Smooth muscle cell (in vitro differentiated cells): Measurements from ENCODE around the gene BRINP2. TPM values are rescaled to one million over a fixed set of nuclear protein-coding genes. Genes with fewer than 3 reads are reported as not detected.

ENCODE experiments used
- DNase-seq: peaks from one replicate; lab custom pipeline; 2025; ENCODE audit not compliant: unreplicated experiment; lab: John Stamatoyannopoulos, UW
- H2AFZ ChIP-seq: fragments of 200-600 bp; sonication (generic); 2 replicates; pipeline ENCODE4 v1.6.0; 2016; ENCODE audit warnings: antibody characterized with exemption, low read depth, mild to moderate bottlenecking
- H3F3A ChIP-seq: fragments of 200-600 bp; sonication (generic); 2 replicates; pipeline ENCODE4 v1.6.0; 2017; ENCODE audit warnings: antibody characterized with exemption, low read depth
- H3K27ac ChIP-seq: fragments of 200-600 bp; sonication (generic); 2 replicates; pipeline ENCODE4 v1.5.1; 2016; ENCODE audit warnings: low read depth, mild to moderate bottlenecking
- H3K27me3 ChIP-seq: fragments of 200-600 bp; sonication (generic); 2 replicates; pipeline ENCODE4 v1.6.1; 2016; ENCODE audit warnings: low read depth, mild to moderate bottlenecking
- H3K36me3 ChIP-seq: fragments of 200-600 bp; sonication (generic); 2 replicates; pipeline ENCODE4 v1.5.1; 2016; ENCODE audit warnings: low read depth
- H3K4me1 ChIP-seq: fragments of 200-600 bp; sonication (generic); 2 replicates; pipeline ENCODE4 v1.5.1; 2016; ENCODE audit warnings: low read depth
- H3K4me2 ChIP-seq: fragments of 200-600 bp; sonication (generic); 2 replicates; pipeline ENCODE4 v1.6.0; 2016; ENCODE audit warnings: mild to moderate bottlenecking
- H3K4me3 ChIP-seq: fragments of 200-600 bp; sonication (generic); 2 replicates; pipeline ENCODE4 v1.5.1; 2016; ENCODE audit warnings: mild to moderate bottlenecking
- H3K79me2 ChIP-seq: fragments of 200-600 bp; sonication (generic); 2 replicates; pipeline ENCODE4 v1.6.0; 2016; ENCODE audit warnings: low read depth, mild to moderate bottlenecking
- H3K9ac ChIP-seq: fragments of 200-600 bp; sonication (generic); 2 replicates; pipeline ENCODE4 v1.6.0; 2016; ENCODE audit warnings: low read depth
- H3K9me3 ChIP-seq: fragments of 200-600 bp; sonication (generic); replicated peaks from 2 replicates; pipeline ENCODE4 v1.5.1; 2016; ENCODE audit warnings: low read depth
- H4K20me1 ChIP-seq: fragments of 200-600 bp; sonication (generic); 2 replicates; pipeline ENCODE4 v1.6.0; 2016; ENCODE audit warnings: low read depth
- CTCF ChIP-seq: fragments of 200-600 bp; sonication (generic); IDR thresholded peaks from 2 replicates; pipeline ENCODE4 v1.5.1; 2017; ENCODE audit warnings: borderline replicate concordance, mild to moderate bottlenecking, antibody characterized with exemption; ENCODE audit not compliant: insufficient read depth, poor library complexity, severe bottlenecking
- WGBS: methylation state at CpG from one replicate; pipeline ENCODE4 v1.1.7; 2016; ENCODE audit warnings: low lambda C conversion rate; 5-methylcytosine and 5-hydroxymethylcytosine counted together
- polyA plus RNA-seq: library from polyadenylated mRNA; unstranded; fragments of >200 nt; fragmentation: Nextera tagmentation; extraction: Ambion mirVana; gene quantifications from 2 replicates; pipeline ENCODE4 v1.2.1, GENCODE V29; 2016
- total RNA-seq: library from RNA; depleted of rRNA; stranded (reverse); fragments of >200 nt; gene quantifications from 2 replicates; pipeline ENCODE4 v1.2.3, GENCODE V29; 2014

The BRINP2 gene
- total and polyA plus RNA-seq, 2 experiments from 2014 or later = not detected

- H3K4me2 ChIP-seq = no peak overlapping the region
- H3K36me3 ChIP-seq = no peaks in the 10 kb centered on the region
- no peak for TF ChIP-seq CTCF
- H3K4me3 ChIP-seq = no peak overlapping the region
- WGBS = 57% methylated on average over 3 of the region's 3 CpGs
- H3K27ac ChIP-seq = no peak overlapping the region
- H2AFZ ChIP-seq = no peak overlapping the region
- H3K4me1 ChIP-seq = no peaks in the 10 kb centered on the region
- H3K79me2 ChIP-seq = no peaks in the 10 kb centered on the region
- no peaks in the 10 kb centered on the region for H3K9me3 ChIP-seq
- no peaks in the 10 kb centered on the region for H3F3A ChIP-seq
- H3K9ac ChIP-seq = no peak overlapping the region
- no peaks in the 10 kb centered on the region for H4K20me1 ChIP-seq
- no peaks in the 10 kb centered on the region for H3K27me3 ChIP-seq
- DNase-seq = no peak
Measured at GRCh38 chr1:177219554-177220458, 49.0 kb downstream of the BRINP2 start.

GRCh38 chr1:177223359-177223758, 52.6 kb downstream of the BRINP2 start:
- Histone ChIP-seq H3K4me3 (no peak overlapping the region), H3K36me3 (no peaks in the 10 kb centered on the region), H3K9me3 (no peaks in the 10 kb centered on the region), H4K20me1 (no peaks in the 10 kb centered on the region), H3K27ac (no peak overlapping the region), H3F3A (no peaks in the 10 kb centered on the region), H3K4me2 (no peak overlapping the region), H3K9ac (no peak overlapping the region), H3K4me1 (no peaks in the 10 kb centered on the region), H3K79me2 (no peaks in the 10 kb centered on the region), H2AFZ (no peak overlapping the region), H3K27me3 (no peaks in the 10 kb centered on the region)
- 90% methylated on average over 2 of the region's 2 CpGs for WGBS
- DNase-seq = no peak
- no peak for TF ChIP-seq CTCF

GRCh38 chr1:177227978-177228692, 57.4 kb downstream of the BRINP2 start:
- no peak overlapping the region for H3K4me2 ChIP-seq
- peaks cover 4% of the 10 kb centered on the region for H3K4me1 ChIP-seq
- no peak overlapping the region for H3K9ac ChIP-seq
- H3K79me2 ChIP-seq = no peaks in the 10 kb centered on the region
- DNase-seq = no peak
- H3F3A ChIP-seq = no peaks in the 10 kb centered on the region
- H4K20me1 ChIP-seq = no peaks in the 10 kb centered on the region
- H3K4me3 ChIP-seq = no peak overlapping the region
- no peak for TF ChIP-seq CTCF
- no peaks in the 10 kb centered on the region for H3K36me3 ChIP-seq
- H2AFZ ChIP-seq = no peak overlapping the region
- no peak overlapping the region for H3K27ac ChIP-seq
- 76% methylated on average over 8 of the region's 8 CpGs for WGBS
- no peaks in the 10 kb centered on the region for H3K9me3 ChIP-seq
- peaks cover 11% of the 10 kb centered on the region for H3K27me3 ChIP-seq
